Activated CD4-positive, CD25-positive, alpha-beta regulatory T cell (primary cell): Measurements from ENCODE around the gene MAB21L3.
A peak's percentile ranks its signal among the peaks of the same experiment; 100 is the strongest.

Source experiments
- DNase-seq, 4 experiments: peaks; one replicate each; lab custom pipeline; 2025; lab: John Stamatoyannopoulos, UW

The MAB21L3 gene

GRCh38 chr1:116165572-116165971, 54.4 kb downstream of the MAB21L3 start:
- no peak for DNase-seq

DNA sequence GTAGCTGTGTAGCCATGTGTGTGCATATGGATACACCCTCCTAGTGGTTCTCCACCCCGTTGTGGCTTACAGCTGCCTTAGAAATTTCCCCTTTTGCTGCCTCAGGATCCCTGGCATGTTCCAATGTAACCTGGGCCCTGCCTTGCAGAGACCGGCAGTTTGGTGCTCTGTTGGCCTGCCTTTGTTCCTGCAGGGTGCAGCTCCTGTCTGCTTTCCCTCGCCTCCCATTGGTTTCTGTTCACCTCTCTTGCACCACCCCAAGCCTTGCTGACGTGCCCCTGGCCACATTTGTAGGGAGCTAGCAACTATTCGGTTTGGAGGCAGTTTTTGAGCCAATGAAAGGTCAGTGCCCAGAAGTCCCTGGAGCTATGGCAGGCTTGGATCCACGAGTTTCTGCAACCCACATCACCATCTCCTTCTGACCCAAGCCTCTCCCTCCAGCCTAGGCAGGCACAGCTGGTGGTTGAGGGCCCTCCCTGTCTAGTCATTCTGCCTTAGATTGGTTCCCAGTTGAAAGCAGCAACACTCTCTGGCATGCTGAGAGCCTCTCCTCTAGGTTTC, 54.9 kb downstream of the MAB21L3 start:
- no peak for DNase-seq

GRCh38 chr1:116166655-116167054, 55.5 kb downstream of the MAB21L3 start:
- DNase-seq = no peak

- no peak for DNase-seq
These were observed 56.6 kb downstream of the MAB21L3 start for GRCh38 chr1:116167625-116168276.

- peak; percentile 66 to 75 (median 70) for DNase-seq
These were observed 57.3 kb downstream of the MAB21L3 start for GRCh38 chr1:116168277-116169032.

DNA sequence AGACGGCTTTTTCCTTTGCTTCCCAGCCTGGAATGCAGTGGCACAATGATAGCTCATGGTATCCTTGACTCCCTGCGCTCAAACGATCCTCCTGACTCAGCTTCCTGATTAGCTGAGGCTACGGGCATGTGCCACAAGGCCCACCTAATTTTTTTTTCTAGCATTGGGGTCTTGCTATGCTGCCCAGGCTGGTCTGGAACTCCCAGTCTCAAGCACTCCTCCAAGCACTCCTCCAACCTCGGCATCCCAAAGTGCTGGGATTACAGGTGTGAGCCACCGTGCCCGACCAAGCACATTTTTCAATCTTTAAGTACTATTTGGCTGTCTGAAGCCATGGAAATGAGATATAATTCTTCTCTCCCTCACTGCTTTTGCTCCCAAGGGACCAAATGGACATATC, 58.7 kb downstream of the MAB21L3 start:
- no peak for DNase-seq

GRCh38 chr1:116170721-116171589, 59.8 kb downstream of the MAB21L3 start:
- no peak for DNase-seq

DNA sequence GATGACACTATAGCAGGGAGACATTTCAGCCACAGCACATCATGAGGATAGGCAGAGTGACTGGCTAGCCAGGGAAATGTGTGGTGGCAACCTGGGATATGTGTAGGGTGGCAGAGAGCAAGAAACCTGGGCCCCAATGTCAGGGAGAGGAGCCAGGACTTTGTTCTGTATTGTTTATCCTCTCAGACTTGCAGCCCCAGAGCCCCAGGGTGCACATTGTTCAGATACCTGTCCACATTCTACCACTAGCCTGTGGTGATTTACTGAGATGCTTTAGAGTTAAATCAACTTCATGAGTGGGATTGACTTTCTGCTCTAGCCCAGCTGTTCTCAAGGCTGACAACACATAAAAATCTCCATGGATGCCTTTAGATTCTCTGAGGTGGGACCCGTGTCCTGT, 61.5 kb downstream of the MAB21L3 start:
- no peak for DNase-seq

GRCh38 chr1:116175611-116176010, 64.4 kb downstream of the MAB21L3 start:
- no peak for DNase-seq

GRCh38 chr1:116176306-116176789, 65.1 kb downstream of the MAB21L3 start:
- no peak for DNase-seq

DNA sequence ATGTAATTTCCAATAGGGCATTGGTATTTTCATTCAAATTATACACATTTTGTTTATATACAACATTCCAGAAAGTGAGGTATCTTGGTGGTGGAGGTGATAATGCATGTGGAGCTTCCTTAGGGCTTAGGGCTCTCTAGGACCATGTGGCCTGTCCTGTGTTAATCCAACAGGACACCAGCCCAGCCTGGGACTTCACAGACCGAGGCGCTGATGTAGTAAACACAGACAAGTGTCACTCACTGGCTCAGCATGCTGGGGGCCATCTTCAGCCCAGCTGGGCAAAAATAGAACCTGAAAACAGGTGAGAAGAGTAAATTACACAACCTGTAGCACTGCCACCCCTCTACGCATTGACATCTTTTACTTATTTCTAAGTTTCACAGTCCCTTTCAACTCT, 66.7 kb downstream of the MAB21L3 start:
- no peak for DNase-seq

DNA sequence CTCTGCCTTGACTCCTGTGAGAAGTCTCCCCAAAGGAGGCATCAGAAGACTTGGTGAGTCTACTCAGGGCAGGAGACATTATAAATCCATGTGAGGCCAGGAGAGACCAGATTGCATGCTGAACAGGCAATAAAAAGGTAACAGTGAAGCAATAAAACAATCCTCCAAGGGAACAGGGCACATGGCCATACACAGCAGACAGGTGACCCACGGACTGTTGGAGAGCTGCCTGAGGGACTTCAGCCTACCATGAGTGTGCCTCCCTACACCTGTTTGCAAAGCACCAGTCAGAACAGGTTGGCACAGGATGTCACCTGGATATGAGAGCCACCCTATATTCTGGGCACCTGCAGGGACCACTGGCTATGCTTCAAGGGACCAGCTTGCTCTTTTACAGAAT, 67.6 kb downstream of the MAB21L3 start:
- DNase-seq = no peak

GRCh38 chr1:116179419-116179818, 68.2 kb downstream of the MAB21L3 start:
- no peak for DNase-seq

GRCh38 chr1:116179964-116180363, 68.8 kb downstream of the MAB21L3 start:
- no peak for DNase-seq

- DNase-seq = no peak
These were observed 71.0 kb downstream of the MAB21L3 start for GRCh38 chr1:116182019-116182714.
